Neural cell (in vitro differentiated cells): ENCODE measurements around the gene FYCO1. TPM values are rescaled to one million over a fixed set of nuclear protein-coding genes. Genes with fewer than 3 reads are reported as not detected.

Experiments
- H2AFZ ChIP-seq: fragments of 200-600, 300-800 bp; sonication (generic), shearing (Covaris generic); 2 replicates; pipeline ENCODE4 v1.6.0; 2014; ENCODE audit warnings: low read depth, mild to moderate bottlenecking, antibody characterized with exemption, low read length, moderate library complexity
- H3F3A ChIP-seq: fragments of 200-600 bp; shearing (Covaris generic); 2 replicates; pipeline ENCODE4 v1.6.1; 2016; ENCODE audit warnings: mild to moderate bottlenecking, moderate library complexity, mixed read lengths, antibody characterized with exemption, low read length; ENCODE audit not compliant: insufficient read depth, poor library complexity, severe bottlenecking
- H3K27ac ChIP-seq: fragments of 200-600, 300-800 bp; sonication (generic), shearing (Covaris generic); 2 replicates; pipeline ENCODE4 v1.5.1; 2014; ENCODE audit warnings: mild to moderate bottlenecking, low read length, moderate library complexity
- H3K27me3 ChIP-seq: fragments of 300-800, 200-600 bp; sonication (generic), shearing (Covaris generic); 2 replicates; pipeline ENCODE4 v1.6.0; 2014; ENCODE audit warnings: mild to moderate bottlenecking, low read depth, low read length, moderate library complexity; ENCODE audit not compliant: insufficient read depth
- H3K36me3 ChIP-seq: fragments of 300-800, 200-600 bp; sonication (generic), shearing (Covaris generic); 2 replicates; pipeline ENCODE4 v1.5.1; 2014; ENCODE audit warnings: mild to moderate bottlenecking, antibody characterized with exemption, low read length, moderate library complexity; ENCODE audit not compliant: insufficient read depth
- H3K4me2 ChIP-seq: fragments of 300-800, 200-600 bp; sonication (generic), shearing (Covaris generic); 2 replicates; pipeline ENCODE4 v1.6.0; 2014; ENCODE audit warnings: mild to moderate bottlenecking, low read length
- H3K4me3 ChIP-seq: fragments of 300-800, 200-600 bp; sonication (generic), shearing (Covaris generic); 2 replicates; pipeline ENCODE4 v1.5.1; 2014; ENCODE audit warnings: mild to moderate bottlenecking, low read length, moderate library complexity
- H3K79me2 ChIP-seq: fragments of 200-600 bp; shearing (Covaris generic); replicated peaks from 2 replicates; pipeline ENCODE4 v1.6.0; 2014; ENCODE audit warnings: mild to moderate bottlenecking, low read length, moderate library complexity; ENCODE audit not compliant: insufficient read depth
- H3K9ac ChIP-seq: fragments of 300-800, 200-600 bp; sonication (generic), shearing (Covaris generic); 2 replicates; pipeline ENCODE4 v1.6.1; 2016; ENCODE audit warnings: mild to moderate bottlenecking, low read length, mixed read lengths
- H3K9me2 ChIP-seq: fragments of 200-600 bp; shearing (Covaris generic); 2 replicates; pipeline ENCODE4 v1.6.1; 2016; ENCODE audit warnings: mild to moderate bottlenecking, low read length, mixed read lengths; ENCODE audit not compliant: insufficient read depth
- H3K9me3 ChIP-seq: fragments of 200-600, 300-800 bp; sonication (generic), shearing (Covaris generic); 2 replicates; pipeline ENCODE4 v1.6.1; 2016; ENCODE audit warnings: mild to moderate bottlenecking, mixed run types, low read length, moderate library complexity, mixed read lengths
- H4K20me1 ChIP-seq: fragments of 200-600 bp; shearing (Covaris generic); 2 replicates; pipeline ENCODE4 v1.6.1; 2016; ENCODE audit warnings: mild to moderate bottlenecking, mixed run types; ENCODE audit not compliant: insufficient read depth
- EP300 ChIP-seq: fragments of 450-650 bp; conservative IDR thresholded peaks from 2 replicates; pipeline ENCODE4 v1.6.1; 2014; ENCODE audit warnings: antibody characterized with exemption, mild to moderate bottlenecking, moderate library complexity; ENCODE audit not compliant: poor library complexity, severe bottlenecking
- EZH2 ChIP-seq: fragments of 200-600, 300-800 bp; shearing (Covaris generic), sonication (generic); IDR thresholded peaks from 2 replicates; pipeline ENCODE4 v1.6.1; 2014; ENCODE audit warnings: antibody characterized with exemption, low read length, borderline replicate concordance, mild to moderate bottlenecking; ENCODE audit not compliant: insufficient read depth, poor library complexity, severe bottlenecking
- MXI1 ChIP-seq: fragments of 450-650 bp; conservative IDR thresholded peaks from 2 replicates; pipeline ENCODE4 v1.6.1; 2014; ENCODE audit warnings: antibody characterized with exemption, mild to moderate bottlenecking; ENCODE audit not compliant: poor library complexity, severe bottlenecking
- POLR2AphosphoS5 ChIP-seq: IDR thresholded peaks from 2 replicates; pipeline ENCODE4 v1.6.1; 2012
- RAD21 ChIP-seq: fragments of 450-650 bp; conservative IDR thresholded peaks from 2 replicates; pipeline ENCODE4 v1.6.1; 2014; ENCODE audit warnings: antibody characterized with exemption, mild to moderate bottlenecking, moderate library complexity
- REST ChIP-seq: IDR thresholded peaks from 2 replicates; pipeline ENCODE4 v1.6.1; 2012; ENCODE audit warnings: borderline replicate concordance
- SMC3 ChIP-seq: fragments of 450-650 bp; conservative IDR thresholded peaks from 2 replicates; pipeline ENCODE4 v1.6.1; 2014; ENCODE audit warnings: antibody characterized with exemption, mild to moderate bottlenecking, moderate library complexity; ENCODE audit not compliant: poor library complexity
- TAF1 ChIP-seq: IDR thresholded peaks from 2 replicates; pipeline ENCODE4 v1.6.1; 2012; ENCODE audit warnings: low read depth
- polyA plus RNA-seq: library from polyadenylated mRNA; depleted of rRNA; stranded (reverse); fragments of >200 nt; gene quantifications from 2 replicates; pipeline ENCODE4 v1.2.3, GENCODE V29; 2014
- TF ChIP-seq, protein P1 (sequence below): fragments of 450-650 bp; IDR thresholded peaks from 2 replicates; pipeline ENCODE4 v1.5.1; 2014; ENCODE audit warnings: antibody characterized with exemption, mild to moderate bottlenecking, moderate library complexity; ENCODE audit not compliant: poor library complexity, severe bottlenecking

Gene FYCO1
- polyA plus RNA-seq, 1 donor from 2014 or later, result 0.12 TPM

GRCh38 chr3:46030626-46031025 is 35.0 kb upstream of the FYCO1 start:
- Histone ChIP-seq H2AFZ (no peak overlapping the region), H3K9ac (no peak overlapping the region), H3K27ac (no peak overlapping the region), H3K9me2 (no peaks in the 10 kb centered on the region), H3K4me2 (no peak overlapping the region), H3K36me3 (no peaks in the 10 kb centered on the region), H3K4me3 (no peak overlapping the region), H4K20me1 (no peaks in the 10 kb centered on the region), H3F3A (no peaks in the 10 kb centered on the region), H3K9me3 (no peaks in the 10 kb centered on the region), H3K79me2 (no peaks in the 10 kb centered on the region), H3K27me3 (no peaks in the 10 kb centered on the region)
- no peak for TF ChIP-seq MXI1
- TF ChIP-seq RAD21, result no peak
- TF ChIP-seq, protein P1, sequence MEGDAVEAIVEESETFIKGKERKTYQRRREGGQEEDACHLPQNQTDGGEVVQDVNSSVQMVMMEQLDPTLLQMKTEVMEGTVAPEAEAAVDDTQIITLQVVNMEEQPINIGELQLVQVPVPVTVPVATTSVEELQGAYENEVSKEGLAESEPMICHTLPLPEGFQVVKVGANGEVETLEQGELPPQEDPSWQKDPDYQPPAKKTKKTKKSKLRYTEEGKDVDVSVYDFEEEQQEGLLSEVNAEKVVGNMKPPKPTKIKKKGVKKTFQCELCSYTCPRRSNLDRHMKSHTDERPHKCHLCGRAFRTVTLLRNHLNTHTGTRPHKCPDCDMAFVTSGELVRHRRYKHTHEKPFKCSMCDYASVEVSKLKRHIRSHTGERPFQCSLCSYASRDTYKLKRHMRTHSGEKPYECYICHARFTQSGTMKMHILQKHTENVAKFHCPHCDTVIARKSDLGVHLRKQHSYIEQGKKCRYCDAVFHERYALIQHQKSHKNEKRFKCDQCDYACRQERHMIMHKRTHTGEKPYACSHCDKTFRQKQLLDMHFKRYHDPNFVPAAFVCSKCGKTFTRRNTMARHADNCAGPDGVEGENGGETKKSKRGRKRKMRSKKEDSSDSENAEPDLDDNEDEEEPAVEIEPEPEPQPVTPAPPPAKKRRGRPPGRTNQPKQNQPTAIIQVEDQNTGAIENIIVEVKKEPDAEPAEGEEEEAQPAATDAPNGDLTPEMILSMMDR, result no peak
- TF ChIP-seq REST, result no peak
- no peak for TF ChIP-seq EZH2
- no peak for TF ChIP-seq SMC3
- TF ChIP-seq EP300, result no peak
- no peak for TF ChIP-seq POLR2AphosphoS5
- TF ChIP-seq TAF1, result no peak

DNA sequence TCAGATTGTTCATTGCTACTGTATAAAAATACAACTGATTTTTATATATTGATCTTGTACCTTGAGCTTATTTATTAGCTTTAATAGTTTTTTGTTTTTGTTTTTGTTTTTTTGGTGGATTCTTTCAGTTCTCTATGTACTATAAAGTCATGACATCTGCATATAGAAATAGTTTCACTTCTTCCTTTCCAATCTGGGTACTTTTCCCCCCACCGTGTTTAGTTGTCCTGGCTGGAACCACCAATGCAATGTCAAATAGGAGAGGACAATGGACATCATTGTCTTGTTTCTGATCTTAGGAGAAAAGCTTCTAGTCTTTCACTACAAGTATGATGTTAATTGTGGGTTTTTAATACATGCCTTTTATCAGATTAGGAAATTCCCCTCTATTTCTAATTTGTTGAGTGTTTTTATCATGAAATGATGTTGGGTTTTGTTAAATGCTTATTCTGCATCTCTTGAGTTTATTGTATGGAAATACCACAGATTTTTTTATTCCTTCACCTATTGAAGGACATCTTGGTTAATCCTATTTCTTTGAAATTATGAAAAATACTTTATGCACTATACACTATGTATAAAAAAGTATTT is 34.4 kb upstream of the FYCO1 start:
- no peaks in the 10 kb centered on the region for H3K79me2 ChIP-seq
- H3K27ac ChIP-seq, result no peak overlapping the region
- no peaks in the 10 kb centered on the region for H3K27me3 ChIP-seq
- no peaks in the 10 kb centered on the region for H3K9me2 ChIP-seq
- H3K36me3 ChIP-seq, result no peaks in the 10 kb centered on the region
- TF ChIP-seq, protein P1, result no peak
- TF ChIP-seq RAD21, result no peak
- no peak for TF ChIP-seq SMC3
- no peak for TF ChIP-seq TAF1
- no peak for TF ChIP-seq REST
- no peak overlapping the region for H3K9ac ChIP-seq
- no peaks in the 10 kb centered on the region for H3F3A ChIP-seq
- H2AFZ ChIP-seq, result no peak overlapping the region
- H3K4me3 ChIP-seq, result no peak overlapping the region
- H3K4me2 ChIP-seq, result no peak overlapping the region
- H3K9me3 ChIP-seq, result no peaks in the 10 kb centered on the region
- H4K20me1 ChIP-seq, result no peaks in the 10 kb centered on the region
